Measurements from ENCODE around the gene ARHGAP23. TPM values are rescaled to one million over a fixed set of nuclear protein-coding genes. Genes with fewer than 3 reads are reported as not detected.

Gene ARHGAP23
- total and polyA plus RNA-seq, 2 donors (not counting 1 experiment from before 2014, with no cell fraction given) = 28.1 to 41.1 TPM

DNA sequence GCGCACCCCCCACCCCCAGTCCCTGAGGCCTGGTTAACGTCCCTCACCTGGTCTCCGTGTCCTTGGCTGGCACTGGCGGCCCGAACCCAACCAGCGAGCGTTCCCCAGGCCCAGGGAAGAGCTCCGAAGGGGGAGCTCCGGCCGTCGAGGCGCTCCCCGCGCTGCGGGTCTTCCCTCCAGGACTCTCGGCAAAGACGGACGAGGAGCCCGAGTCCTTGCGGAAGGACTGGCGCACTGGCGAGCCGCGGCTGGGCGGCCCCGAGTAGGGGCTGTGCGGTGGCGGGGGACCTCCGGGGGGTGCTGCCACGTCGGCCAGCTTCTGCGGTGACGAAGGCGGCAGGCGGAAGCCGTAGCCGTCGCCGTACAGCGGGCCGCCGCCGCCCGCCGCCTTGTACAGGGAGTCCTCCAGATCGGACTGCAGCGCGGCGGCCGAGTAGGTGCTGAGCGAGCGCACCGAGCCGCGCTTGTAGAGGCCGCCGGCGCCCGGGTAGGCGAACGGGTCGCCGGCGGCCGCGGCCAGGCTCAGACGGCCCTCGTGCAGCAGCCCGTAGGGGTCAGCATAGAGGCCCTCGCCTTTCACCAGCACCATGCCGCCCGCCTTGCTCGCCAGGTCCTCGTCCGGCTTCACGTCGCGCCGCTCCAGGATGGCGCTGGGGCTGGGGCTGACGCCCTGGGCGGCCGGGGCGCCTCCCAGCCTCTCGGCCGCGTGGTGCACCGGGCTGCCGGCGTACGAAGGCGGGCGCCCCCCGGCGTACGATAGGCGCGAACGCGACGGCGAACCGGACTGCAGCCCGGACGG is 133.4 kb downstream of the ARHGAP23 start:
- H3K4me3 ChIP-seq (replicated peaks in 1 of 4; ENCODE audit: control extremely low read depth in 1 of 4, insufficient read depth in 1 of 4, low read depth in 3 of 4, low read length in 4 of 4) = no peak overlapping the region

More for the DNA sequence above, 133.4 kb downstream of the ARHGAP23 start:
- DNase-seq (ENCODE audit: low read depth in 2 of 2) = no peak
- H3K4me2 ChIP-seq (ENCODE audit: extremely low read depth, insufficient read depth, low read length) = no peak overlapping the region
- no peaks in the 10 kb centered on the region for H3K9me3 ChIP-seq (ENCODE audit: control insufficient read depth, insufficient read depth, low read depth, low read length)
- H3K79me2 ChIP-seq (ENCODE audit: control insufficient read depth, insufficient read depth, low read length) = no peaks in the 10 kb centered on the region
- H3K27ac ChIP-seq (ENCODE audit: insufficient read depth, low read length) = no peak overlapping the region
- no peak overlapping the region for H3K9ac ChIP-seq (ENCODE audit: insufficient read depth, low read length)
- H4K20me1 ChIP-seq (ENCODE audit: control insufficient read depth, extremely low read depth, insufficient read depth, low read length) = no peaks in the 10 kb centered on the region
- peaks cover 7% of the 10 kb centered on the region for H3K4me1 ChIP-seq (ENCODE audit: control insufficient read depth, extremely low read depth, insufficient read depth, low read length)
- peaks cover 74% of the 10 kb centered on the region for H3K27me3 ChIP-seq (ENCODE audit: control insufficient read depth, insufficient read depth, low read length)
- TF ChIP-seq EZH2 (IDR thresholded peaks at IDR 0.05; ENCODE audit: low read length, missing control alignments) = peak; percentile 82
- TF ChIP-seq, protein P1, sequence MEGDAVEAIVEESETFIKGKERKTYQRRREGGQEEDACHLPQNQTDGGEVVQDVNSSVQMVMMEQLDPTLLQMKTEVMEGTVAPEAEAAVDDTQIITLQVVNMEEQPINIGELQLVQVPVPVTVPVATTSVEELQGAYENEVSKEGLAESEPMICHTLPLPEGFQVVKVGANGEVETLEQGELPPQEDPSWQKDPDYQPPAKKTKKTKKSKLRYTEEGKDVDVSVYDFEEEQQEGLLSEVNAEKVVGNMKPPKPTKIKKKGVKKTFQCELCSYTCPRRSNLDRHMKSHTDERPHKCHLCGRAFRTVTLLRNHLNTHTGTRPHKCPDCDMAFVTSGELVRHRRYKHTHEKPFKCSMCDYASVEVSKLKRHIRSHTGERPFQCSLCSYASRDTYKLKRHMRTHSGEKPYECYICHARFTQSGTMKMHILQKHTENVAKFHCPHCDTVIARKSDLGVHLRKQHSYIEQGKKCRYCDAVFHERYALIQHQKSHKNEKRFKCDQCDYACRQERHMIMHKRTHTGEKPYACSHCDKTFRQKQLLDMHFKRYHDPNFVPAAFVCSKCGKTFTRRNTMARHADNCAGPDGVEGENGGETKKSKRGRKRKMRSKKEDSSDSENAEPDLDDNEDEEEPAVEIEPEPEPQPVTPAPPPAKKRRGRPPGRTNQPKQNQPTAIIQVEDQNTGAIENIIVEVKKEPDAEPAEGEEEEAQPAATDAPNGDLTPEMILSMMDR (conservative IDR thresholded peaks at IDR 0.05 in 1 of 2, IDR thresholded peaks at IDR 0.05 in 1 of 2; ENCODE audit: low read depth in 1 of 2, low read length in 2 of 2) = no peak
- H2AFZ ChIP-seq (ENCODE audit: low read length) = no peak overlapping the region
- no peaks in the 10 kb centered on the region for H3K36me3 ChIP-seq (ENCODE audit: control insufficient read depth, insufficient read depth, low read length)

Other genes with a start within 250 kb of the ARHGAP23 start
- not detected in 2 replicates for gene TBC1D3, start 235.9 kb upstream of the ARHGAP23 start, total RNA-seq
- not detected in 2 replicates for gene TBC1D3, start 235.9 kb upstream of the ARHGAP23 start, polyA plus RNA-seq
- 34.7 and 35.4 TPM in 2 replicates for gene MRPL45, start 131.3 kb upstream of the ARHGAP23 start, total RNA-seq
- 56.1 and 59.6 TPM in 2 replicates for gene MRPL45, start 131.3 kb upstream of the ARHGAP23 start, polyA plus RNA-seq
- gene GPR179, start 84.5 kb upstream of the ARHGAP23 start, total RNA-seq = under 0.01 TPM in 2 replicates
- not detected in 2 replicates for gene GPR179, start 84.5 kb upstream of the ARHGAP23 start, polyA plus RNA-seq
- gene SOCS7, start 76.6 kb upstream of the ARHGAP23 start, total RNA-seq = 9.4 and 9.8 TPM in 2 replicates
- gene SOCS7, start 76.6 kb upstream of the ARHGAP23 start, polyA plus RNA-seq = 4.8 and 5.2 TPM in 2 replicates
- gene SRCIN1, start 177.5 kb downstream of the ARHGAP23 start, total RNA-seq = under 0.01 TPM in 1 of 2 replicates, not detected in the other
- not detected in 2 replicates for gene SRCIN1, start 177.5 kb downstream of the ARHGAP23 start, polyA plus RNA-seq
- 0.26 and 0.33 TPM in 2 replicates for gene EPOP, start 246.5 kb downstream of the ARHGAP23 start, total RNA-seq
- 0.14 and 0.24 TPM in 2 replicates for gene EPOP, start 246.5 kb downstream of the ARHGAP23 start, polyA plus RNA-seq